Measurements from ENCODE around the gene PLCH1. TPM values are rescaled to one million over a fixed set of nuclear protein-coding genes. Genes with fewer than 3 reads are reported as not detected.

Gene PLCH1
- total and polyA plus RNA-seq, 12 donors: under 0.01 to 0.28 (median 0.10) TPM; not detected in 2

- intact Hi-C loops (cut with DNase I): no loop called here
- Histone ChIP-seq H3K4me3 (no peak overlapping the region), H3K4me1 (replicated peaks in 1 of 2) (no peaks in the 10 kb centered on the region), H3K27me3 (no peaks in the 10 kb centered on the region), H3K27ac (no peak overlapping the region), H3K9me3 (replicated peaks in 1 of 3) (no peaks in the 10 kb centered on the region), H3K36me3 (replicated peaks in 1 of 2) (no peaks in the 10 kb centered on the region)
- peak; percentile 17 to 70 (median 45) for DNase-seq
- no peak for TF ChIP-seq POLR2A (IDR thresholded peaks at IDR 0.05)
- TF ChIP-seq CTCF (IDR thresholded peaks at IDR 0.05): peak; percentile 6 to 55 (median 42)
- 34 to 45% (median 40%) methylated on average over 6 of the region's 6 CpGs for WGBS, 4 donors
These were observed 362.4 kb downstream of the PLCH1 start for GRCh38 chr3:155382396-155383042.

GRCh38 chr3:155377847-155378246, 367.0 kb downstream of the PLCH1 start:
- TF ChIP-seq POLR2A (IDR thresholded peaks at IDR 0.05) (no peak), CTCF (IDR thresholded peaks at IDR 0.05) (no peak)
- 88 to 100% (median 91%) methylated on average over 1 of the region's 1 CpG for WGBS, 4 donors

GRCh38 chr3:155377071-155377470, 367.8 kb downstream of the PLCH1 start:
- WGBS, 4 donors: 68 to 89% (median 80%) methylated on average over 2 of the region's 2 CpGs
- intact Hi-C loops (cut with DNase I): no loop called here
- H3K4me3 ChIP-seq: no peak overlapping the region

More at GRCh38 chr3:155377847-155378246, 367.0 kb downstream of the PLCH1 start:
- no peaks in the 10 kb centered on the region for H3K27me3 ChIP-seq
- DNase-seq: no peak
- intact Hi-C loops (cut with DNase I): no loop called here
- no peaks in the 10 kb centered on the region for H3K36me3 ChIP-seq (replicated peaks in 1 of 2)
- H3K4me3 ChIP-seq: no peak overlapping the region
- no peaks in the 10 kb centered on the region for H3K9me3 ChIP-seq (replicated peaks in 1 of 3)
- H3K4me1 ChIP-seq (replicated peaks in 1 of 2): no peaks in the 10 kb centered on the region
- H3K27ac ChIP-seq: no peak overlapping the region

GRCh38 chr3:155372281-155372680, 372.6 kb downstream of the PLCH1 start:
- TF ChIP-seq POLR2A (IDR thresholded peaks at IDR 0.05): no peak
- no peak for TF ChIP-seq CTCF (IDR thresholded peaks at IDR 0.05)
- no peaks in the 10 kb centered on the region for H3K4me1 ChIP-seq (replicated peaks in 1 of 2)
- H3K36me3 ChIP-seq (replicated peaks in 1 of 2): no peaks in the 10 kb centered on the region
- no peaks in the 10 kb centered on the region for H3K27me3 ChIP-seq
- intact Hi-C loops (cut with DNase I): no loop called here
- H3K27ac ChIP-seq: no peak overlapping the region
- 85 to 92% (median 86%) methylated on average over 1 of the region's 1 CpG for WGBS, 4 donors
- no peak for DNase-seq
- no peaks in the 10 kb centered on the region for H3K9me3 ChIP-seq (replicated peaks in 1 of 3)
- H3K4me3 ChIP-seq: no peak overlapping the region

More at GRCh38 chr3:155377071-155377470, 367.8 kb downstream of the PLCH1 start:
- Histone ChIP-seq H3K9me3 (replicated peaks in 1 of 3) (no peaks in the 10 kb centered on the region), H3K27ac (no peak overlapping the region), H3K27me3 (no peaks in the 10 kb centered on the region), H3K4me1 (replicated peaks in 1 of 2) (no peaks in the 10 kb centered on the region), H3K36me3 (replicated peaks in 1 of 2) (no peaks in the 10 kb centered on the region)
- no peak for DNase-seq
- TF ChIP-seq CTCF (IDR thresholded peaks at IDR 0.05): no peak
- TF ChIP-seq POLR2A (IDR thresholded peaks at IDR 0.05): no peak

Data from adrenal gland (tissue), 12 donors.